Left lobe of liver (tissue), 2 donors: ENCODE measurements around the gene SLC3A2. TPM values are rescaled to one million over a fixed set of nuclear protein-coding genes. Genes with fewer than 3 reads are reported as not detected.

Experiments
- ATAC-seq: fragments of 200-7000 bp; cut with Tn5 transposase; one replicate; pipeline ENCODE4 v1.9.1; 2020; ENCODE audit warnings: mild to moderate bottlenecking, moderate library complexity
- DNase-seq: peaks from one replicate; pipeline ENCODE4 v3.0.0-alpha.2; 2020; ENCODE audit warnings: low spot score
- total RNA-seq: library from RNA; stranded (reverse); gene quantifications from one replicate; pipeline ENCODE4 v1.2.1, GENCODE V29; 2021
- donor health status: DM: no; HTN: no; CAD: no; lungs with moderate emphysema.
- donor health status: DM: no; HTN: yes; CAD: no.

SLC3A2 gene
- total RNA-seq, 1 donor from 2014 or later: 64.8 TPM

- ATAC-seq (no peak), DNase-seq (no peak)
Observed at GRCh38 chr11:62879235-62879978, 1.3 kb upstream of the SLC3A2 start.

- ATAC-seq: peak; percentile 11
- DNase-seq: no peak
Observed at GRCh38 chr11:62880231-62880802, 379 bp upstream of the SLC3A2 start.

- no peak for ATAC-seq
- peak; percentile 77 for DNase-seq
Observed at GRCh38 chr11:62881579-62882430, 1.1 kb downstream of the SLC3A2 start.

GRCh38 chr11:62882431-62882749 is 1.7 kb downstream of the SLC3A2 start:
- no peak for DNase-seq
- ATAC-seq: no peak

GRCh38 chr11:62882788-62883501 is 2.2 kb downstream of the SLC3A2 start:
- no peak for DNase-seq
- no peak for ATAC-seq

- no peak for ATAC-seq
- DNase-seq: no peak
Observed at GRCh38 chr11:62883673-62884072, 3.0 kb downstream of the SLC3A2 start.

- DNase-seq (no peak), ATAC-seq (no peak)
Observed at GRCh38 chr11:62885137-62885750, 4.5 kb downstream of the SLC3A2 start.

- DNase-seq: no peak
Observed at GRCh38 chr11:62888406-62888805, 7.7 kb downstream of the SLC3A2 start.

GRCh38 chr11:62889126-62889483 is 8.4 kb downstream of the SLC3A2 start:
- DNase-seq (no peak), ATAC-seq (no peak)

More at GRCh38 chr11:62888406-62888805, 7.7 kb downstream of the SLC3A2 start:
- ATAC-seq: no peak

GRCh38 chr11:62889484-62890437 is 9.1 kb downstream of the SLC3A2 start:
- DNase-seq (no peak), ATAC-seq (peak; percentile 50)

- no peak for DNase-seq
- peak; percentile 20 for ATAC-seq
Observed at GRCh38 chr11:62892077-62892922, 11.6 kb downstream of the SLC3A2 start.

- ATAC-seq (no peak), DNase-seq (no peak)
Observed at GRCh38 chr11:62895501-62895900, 14.8 kb downstream of the SLC3A2 start.

- ATAC-seq (no peak), DNase-seq (no peak)
Observed at GRCh38 chr11:62896049-62896448, 15.4 kb downstream of the SLC3A2 start.

- ATAC-seq (no peak), DNase-seq (no peak)
Observed at GRCh38 chr11:62897311-62897710, 16.6 kb downstream of the SLC3A2 start.

- no peak for DNase-seq
- no peak for ATAC-seq
Observed at GRCh38 chr11:62898027-62898426, 17.3 kb downstream of the SLC3A2 start.

GRCh38 chr11:62902932-62903331 is 22.2 kb downstream of the SLC3A2 start:
- no peak for ATAC-seq
- no peak for DNase-seq

- no peak for DNase-seq
- ATAC-seq: peak; percentile 52
Observed at GRCh38 chr11:62905296-62905695, 24.6 kb downstream of the SLC3A2 start.

- DNase-seq (peak; percentile 82), ATAC-seq (peak; percentile 97)
Observed at GRCh38 chr11:62905927-62906531, 25.3 kb downstream of the SLC3A2 start.
